ENCODE measurements around the gene UNK. TPM values are rescaled to one million over a fixed set of nuclear protein-coding genes. Genes with fewer than 3 reads are reported as not detected.

The UNK gene
- total RNA-seq, 4 donors from 2014 or later: 18.0 to 23.7 (median 20.0) TPM

DNA sequence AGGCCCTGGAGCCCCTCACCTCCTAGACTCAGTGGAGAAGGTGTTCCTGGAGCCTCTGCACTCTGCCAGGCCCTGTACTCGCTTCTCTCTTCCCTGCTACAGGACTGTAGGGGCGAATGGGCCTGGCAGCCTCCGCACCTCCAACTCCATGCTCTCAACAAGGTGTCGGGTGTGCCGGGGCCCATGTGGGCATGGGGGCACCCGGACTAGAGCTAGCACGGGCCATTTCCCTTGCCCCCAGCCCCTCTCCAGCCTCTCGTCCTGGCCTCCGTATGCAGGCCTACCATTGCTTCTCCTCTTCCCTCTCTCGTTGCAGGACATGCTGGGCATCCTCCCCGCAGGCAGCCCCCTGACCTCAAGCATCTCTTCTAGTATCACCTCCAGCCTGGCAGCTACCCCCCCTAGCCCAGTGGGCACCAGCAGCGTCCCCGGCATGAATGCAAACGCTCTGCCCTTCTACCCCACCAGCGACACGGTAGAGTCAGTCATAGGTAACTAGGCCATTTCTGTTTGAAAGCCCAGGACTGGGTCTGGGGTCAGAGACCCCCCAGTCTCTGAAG is 33.8 kb downstream of the UNK start:
- Histone ChIP-seq H3K27me3 (no peaks in the 10 kb centered on the region), H3K4me3 (no peak overlapping the region), H3K9me3 (no peaks in the 10 kb centered on the region), H3K36me3 (peaks cover 48 to 99% (median 97%) of the 10 kb centered on the region in 4 donors), H3K27ac (replicated peaks in 1 of 4) (no peak overlapping the region), H3K4me1 (peaks cover 5 to 12% (median 7%) of the 10 kb centered on the region in 4 donors)
- DNase-seq (ENCODE audit: extremely low spot score): no peak
- TF ChIP-seq POLR2AphosphoS5 (IDR thresholded peaks at IDR 0.05) (no peak), POLR2A (IDR thresholded peaks at IDR 0.05; ENCODE audit: low read depth) (no peak), EP300 (IDR thresholded peaks at IDR 0.05) (no peak)
- TF ChIP-seq, protein P1, sequence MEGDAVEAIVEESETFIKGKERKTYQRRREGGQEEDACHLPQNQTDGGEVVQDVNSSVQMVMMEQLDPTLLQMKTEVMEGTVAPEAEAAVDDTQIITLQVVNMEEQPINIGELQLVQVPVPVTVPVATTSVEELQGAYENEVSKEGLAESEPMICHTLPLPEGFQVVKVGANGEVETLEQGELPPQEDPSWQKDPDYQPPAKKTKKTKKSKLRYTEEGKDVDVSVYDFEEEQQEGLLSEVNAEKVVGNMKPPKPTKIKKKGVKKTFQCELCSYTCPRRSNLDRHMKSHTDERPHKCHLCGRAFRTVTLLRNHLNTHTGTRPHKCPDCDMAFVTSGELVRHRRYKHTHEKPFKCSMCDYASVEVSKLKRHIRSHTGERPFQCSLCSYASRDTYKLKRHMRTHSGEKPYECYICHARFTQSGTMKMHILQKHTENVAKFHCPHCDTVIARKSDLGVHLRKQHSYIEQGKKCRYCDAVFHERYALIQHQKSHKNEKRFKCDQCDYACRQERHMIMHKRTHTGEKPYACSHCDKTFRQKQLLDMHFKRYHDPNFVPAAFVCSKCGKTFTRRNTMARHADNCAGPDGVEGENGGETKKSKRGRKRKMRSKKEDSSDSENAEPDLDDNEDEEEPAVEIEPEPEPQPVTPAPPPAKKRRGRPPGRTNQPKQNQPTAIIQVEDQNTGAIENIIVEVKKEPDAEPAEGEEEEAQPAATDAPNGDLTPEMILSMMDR (IDR thresholded peaks at IDR 0.05): no peak
- intact Hi-C loops (cut with DNase I): no loop called here
- 95% methylated on average over 15 of the region's 16 CpGs for WGBS

DNA sequence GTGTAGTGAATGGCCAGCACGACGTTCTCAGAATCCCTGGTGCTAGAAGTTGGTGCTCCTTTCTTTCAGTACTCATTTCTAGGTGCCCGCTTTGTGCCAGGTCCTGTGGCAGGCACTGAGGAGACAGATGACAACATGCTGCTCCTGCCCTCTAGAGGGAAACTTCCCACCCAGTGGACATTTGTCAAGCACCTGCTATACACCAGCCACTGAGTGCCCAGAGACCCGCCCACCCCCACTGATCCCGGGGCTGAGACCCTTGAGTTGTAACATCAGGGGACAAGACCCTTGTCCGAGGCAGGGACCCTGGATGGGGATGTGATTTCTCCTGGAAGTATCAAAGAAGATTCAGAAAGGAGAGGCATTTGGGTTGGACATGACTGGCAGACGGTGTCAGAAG is 34.5 kb downstream of the UNK start:
- intact Hi-C loops (cut with DNase I): no loop called here

DNA sequence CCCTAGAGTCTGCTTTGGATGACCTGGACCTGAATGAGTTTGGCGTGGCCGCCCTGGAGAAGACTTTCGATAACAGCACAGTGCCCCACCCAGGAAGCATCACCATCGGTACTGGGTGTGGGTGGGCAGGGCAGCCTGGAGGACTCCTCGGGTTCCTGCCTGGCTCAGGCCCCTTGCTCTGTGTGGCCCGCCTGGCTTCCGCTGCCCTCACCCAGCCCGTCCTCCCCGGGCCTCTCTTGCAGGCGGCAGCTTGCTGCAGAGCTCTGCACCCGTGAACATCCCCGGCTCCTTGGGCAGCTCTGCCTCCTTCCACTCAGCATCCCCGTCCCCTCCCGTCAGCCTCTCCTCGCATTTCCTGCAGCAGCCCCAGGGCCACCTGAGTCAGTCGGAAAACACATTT is 35.1 kb downstream of the UNK start:
- no peak for TF ChIP-seq POLR2A (IDR thresholded peaks at IDR 0.05; ENCODE audit: low read depth)
- TF ChIP-seq POLR2AphosphoS5 (IDR thresholded peaks at IDR 0.05): no peak
- TF ChIP-seq, protein P1 (IDR thresholded peaks at IDR 0.05): no peak
- no peak for TF ChIP-seq EP300 (IDR thresholded peaks at IDR 0.05)

More for the DNA sequence above, 34.5 kb downstream of the UNK start:
- Histone ChIP-seq H3K4me3 (no peak overlapping the region), H3K4me1 (peaks cover 5 to 12% (median 9%) of the 10 kb centered on the region in 4 donors), H3K36me3 (peaks cover 44 to 99% (median 97%) of the 10 kb centered on the region in 4 donors), H3K9me3 (no peaks in the 10 kb centered on the region), H3K27ac (replicated peaks in 1 of 4) (no peak overlapping the region), H3K27me3 (no peaks in the 10 kb centered on the region)
- TF ChIP-seq POLR2A (IDR thresholded peaks at IDR 0.05; ENCODE audit: low read depth) (no peak), EP300 (IDR thresholded peaks at IDR 0.05) (no peak), POLR2AphosphoS5 (IDR thresholded peaks at IDR 0.05) (no peak)
- TF ChIP-seq, protein P1 (IDR thresholded peaks at IDR 0.05): no peak
- DNase-seq (ENCODE audit: extremely low spot score): no peak
- WGBS: 90% methylated on average over 5 of the region's 7 CpGs

DNA sequence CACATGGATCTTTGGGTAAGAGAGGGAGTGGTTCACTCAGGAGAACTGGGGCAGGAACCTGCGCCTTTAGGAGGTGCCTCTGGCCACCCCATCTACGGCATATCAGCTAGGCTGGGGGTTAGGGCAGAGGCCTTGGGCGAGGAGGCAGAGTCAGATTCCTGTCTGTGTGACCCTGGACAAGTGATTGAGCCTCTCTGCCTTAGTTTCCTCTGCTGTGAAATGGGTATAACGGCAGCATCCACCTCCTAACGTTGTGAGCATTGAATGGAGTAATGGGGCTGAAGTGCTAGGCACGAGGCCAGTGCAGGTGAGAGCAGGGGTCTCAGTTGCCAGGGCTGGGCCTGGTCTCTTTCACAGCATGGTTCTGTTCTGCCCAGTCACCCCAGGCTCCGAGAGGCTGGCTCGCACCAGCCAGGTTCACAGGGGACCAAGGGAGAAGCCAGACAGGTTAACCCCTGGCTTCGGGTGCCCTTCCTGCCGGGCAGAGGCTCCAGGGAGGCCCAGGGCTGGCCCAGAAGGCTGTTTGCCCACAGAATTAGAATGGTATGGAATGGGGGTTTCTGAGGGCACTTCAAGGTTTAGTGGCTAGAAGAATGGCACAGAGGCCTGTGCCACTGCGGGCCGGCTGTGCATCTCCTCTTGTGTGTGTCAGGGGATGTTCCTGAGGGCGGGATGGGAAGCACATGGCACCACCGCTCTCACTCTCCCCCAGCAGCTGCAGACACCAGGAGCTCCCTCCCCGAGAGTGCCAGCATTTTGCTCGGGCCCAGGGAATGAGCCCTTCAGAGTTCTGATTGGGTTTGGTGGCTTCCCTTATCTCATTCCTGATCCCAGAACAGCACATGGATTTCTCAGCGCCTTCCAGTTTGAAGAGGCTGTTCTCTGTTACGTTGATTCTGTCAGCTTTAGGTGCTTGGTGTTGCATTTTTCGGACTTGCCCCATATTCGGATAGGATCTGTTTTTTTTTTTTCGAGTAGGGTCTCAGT is 35.8 kb downstream of the UNK start:
- Histone ChIP-seq H3K9me3 (no peaks in the 10 kb centered on the region), H3K4me3 (no peak overlapping the region), H3K36me3 (peaks cover 40 to 99% (median 96%) of the 10 kb centered on the region in 4 donors), H3K27me3 (no peaks in the 10 kb centered on the region), H3K27ac (replicated peaks in 1 of 4) (no peak overlapping the region), H3K4me1 (peaks cover 8 to 22% (median 12%) of the 10 kb centered on the region in 4 donors)
- no peak for DNase-seq (ENCODE audit: extremely low spot score)
- TF ChIP-seq POLR2A (IDR thresholded peaks at IDR 0.05; ENCODE audit: low read depth) (no peak), POLR2AphosphoS5 (IDR thresholded peaks at IDR 0.05) (no peak), EP300 (IDR thresholded peaks at IDR 0.05) (no peak)
- TF ChIP-seq, protein P1 (IDR thresholded peaks at IDR 0.05): no peak
- intact Hi-C loops (cut with DNase I): loop anchor here (10.0 kb wide), 1 partner anchor 56 kb away; the partner anchor contains the start of gene GALK1
- WGBS: 81% methylated on average over 13 of the region's 21 CpGs

More for the DNA sequence above, 35.1 kb downstream of the UNK start:
- no peak overlapping the region for H3K4me3 ChIP-seq
- peaks cover 7 to 15% (median 10%) of the 10 kb centered on the region in 4 donors for H3K4me1 ChIP-seq
- WGBS: 87% methylated on average over 16 of the region's 16 CpGs
- H3K9me3 ChIP-seq: no peaks in the 10 kb centered on the region
- DNase-seq (ENCODE audit: extremely low spot score): no peak
- H3K27ac ChIP-seq (replicated peaks in 1 of 4): no peak overlapping the region
- H3K27me3 ChIP-seq: no peaks in the 10 kb centered on the region
- intact Hi-C loops (cut with DNase I): loop anchor here (10.0 kb wide), 1 partner anchor 55 kb away; the partner anchor contains the start of gene GALK1
- peaks cover 42 to 99% (median 96%) of the 10 kb centered on the region in 4 donors for H3K36me3 ChIP-seq

All from esophagus muscularis mucosa (tissue), 4 donors.